WTC11 (cell line): ENCODE data around the gene CAMTA1. TPM values are rescaled to one million over a fixed set of nuclear protein-coding genes. Genes with fewer than 3 reads are reported as not detected.
"Not testable (repeated sequence)": the region's sequence is repeated elsewhere in the genome, so short reads cannot be mapped to it uniquely, and the experiment has no call there.

ENCODE experiments used
- ATAC-seq: fragments of 200-7000 bp; cut with Tn5 transposase; 2 replicates; pipeline ENCODE4 v1.10.0; 2021; ENCODE audit warnings: mild to moderate bottlenecking, moderate library complexity
- CTCF ChIA-PET: fragments of 300-600 bp; sonication (Branson Sonifier 250); formaldehyde crosslinking; loops from one replicate; lab custom pipeline; 2021; ENCODE audit warnings: antibody characterized with exemption; lab: Charles Lee
- POLR2A ChIA-PET: fragments of 350-600 bp; sonication (Branson Sonifier 250); formaldehyde crosslinking; loops from one replicate; lab custom pipeline; 2021; ENCODE audit warnings: antibody characterized with exemption; lab: Charles Lee
- DNase-seq: peaks from one replicate; pipeline ENCODE4 v3.0.0; 2021; ENCODE audit warnings: low spot score
- H3K27ac Mint-ChIP-seq: 2 replicates; pipeline ENCODE4 v1.8.0; 2021; ENCODE audit warnings: mixed read lengths
- H3K27me3 Mint-ChIP-seq: 2 replicates; pipeline ENCODE4 v1.8.0; 2021; ENCODE audit warnings: low read depth, mild to moderate bottlenecking, moderate library complexity, mixed read lengths
- H3K36me3 Mint-ChIP-seq: 2 replicates; pipeline ENCODE4 v1.8.0; 2021; ENCODE audit warnings: mixed read lengths
- H3K4me1 Mint-ChIP-seq: 2 replicates; pipeline ENCODE4 v1.8.0; 2022; ENCODE audit warnings: mixed read lengths
- H3K4me3 Mint-ChIP-seq: 2 replicates; pipeline ENCODE4 v1.8.0; 2021; ENCODE audit warnings: mild to moderate bottlenecking, moderate library complexity, mixed read lengths
- H3K9me3 Mint-ChIP-seq: 2 replicates; pipeline ENCODE4 v1.8.0; 2021; ENCODE audit warnings: mixed read lengths
- AFF4 ChIP-seq: sonication (generic); formaldehyde crosslinking; IDR thresholded peaks from 2 replicates; pipeline ENCODE4 v1.8.1; 2023; ENCODE audit warnings: mild to moderate bottlenecking, missing genetic modification reagents, borderline replicate concordance
- ATF2 ChIP-seq: sonication (generic); formaldehyde crosslinking; IDR thresholded peaks from 2 replicates; pipeline ENCODE4 v1.8.1; 2022; ENCODE audit warnings: low read depth, missing genetic modification reagents, borderline replicate concordance
- GABPB1 ChIP-seq: sonication (generic); formaldehyde crosslinking; IDR thresholded peaks from 2 replicates; pipeline ENCODE4 v1.8.1; 2023; ENCODE audit warnings: mild to moderate bottlenecking, missing genetic modification reagents
- GRHL2 ChIP-seq: fragments of 250-450 bp; sonication (Bioruptor Pico); IDR thresholded peaks from 2 replicates; pipeline ENCODE4 v1.8.0; 2022; ENCODE audit warnings: mild to moderate bottlenecking, moderate library complexity; ENCODE audit not compliant: insufficient replicate concordance, severe bottlenecking
- IRF1 ChIP-seq: sonication (generic); formaldehyde crosslinking; IDR thresholded peaks from 2 replicates; pipeline ENCODE4 v1.8.0; 2023; ENCODE audit warnings: missing genetic modification reagents
- MAX ChIP-seq: sonication (generic); formaldehyde crosslinking; IDR thresholded peaks from 2 replicates; pipeline ENCODE4 v1.8.0; 2022; ENCODE audit warnings: mild to moderate bottlenecking, missing genetic modification reagents
- MYBL2 ChIP-seq: sonication (generic); formaldehyde crosslinking; IDR thresholded peaks from 2 replicates; pipeline ENCODE4 v1.8.1; 2023; ENCODE audit warnings: mild to moderate bottlenecking, moderate library complexity, missing genetic modification reagents
- NFATC4 ChIP-seq: fragments of 250-450 bp; sonication (Bioruptor Pico); IDR thresholded peaks from 2 replicates; pipeline ENCODE4 v1.9.0; 2021; ENCODE audit warnings: mild to moderate bottlenecking
- NR1H2 ChIP-seq: sonication (generic); formaldehyde crosslinking; IDR thresholded peaks from 2 replicates; pipeline ENCODE4 v1.9.0; 2021; ENCODE audit warnings: mild to moderate bottlenecking, moderate library complexity, missing genetic modification reagents
- PRRX2 ChIP-seq: fragments of 250-450 bp; sonication (Bioruptor Pico); IDR thresholded peaks from 2 replicates; pipeline ENCODE4 v1.8.0; 2021; ENCODE audit warnings: mild to moderate bottlenecking
- STAT6 ChIP-seq: sonication (generic); formaldehyde crosslinking; conservative IDR thresholded peaks from 2 replicates; pipeline ENCODE4 v1.8.1; 2023; ENCODE audit warnings: mild to moderate bottlenecking, low read depth, missing genetic modification reagents, moderate library complexity
- TCF7 ChIP-seq: sonication (generic); formaldehyde crosslinking; IDR thresholded peaks from 2 replicates; pipeline ENCODE4 v1.8.0; 2022; ENCODE audit warnings: mild to moderate bottlenecking, low read depth, missing genetic modification reagents, moderate library complexity
- TEAD1 ChIP-seq: sonication (generic); formaldehyde crosslinking; IDR thresholded peaks from 2 replicates; pipeline ENCODE4 v1.8.0; 2022; ENCODE audit warnings: mild to moderate bottlenecking, missing genetic modification reagents
- TP53 ChIP-seq: sonication (generic); formaldehyde crosslinking; IDR thresholded peaks from 2 replicates; pipeline ENCODE4 v1.8.1; 2023; ENCODE audit warnings: mild to moderate bottlenecking, missing genetic modification reagents
- ZNF138 ChIP-seq: sonication (generic); formaldehyde crosslinking; conservative IDR thresholded peaks from 2 replicates; pipeline ENCODE4 v1.8.1; 2022; ENCODE audit warnings: mild to moderate bottlenecking, moderate library complexity, missing genetic modification reagents
- ZNF219 ChIP-seq: sonication (generic); formaldehyde crosslinking; IDR thresholded peaks from 2 replicates; pipeline ENCODE4 v1.8.0; 2023; ENCODE audit warnings: missing genetic modification reagents, mild to moderate bottlenecking, borderline replicate concordance
- ZNF281 ChIP-seq: sonication (generic); formaldehyde crosslinking; IDR thresholded peaks from 2 replicates; pipeline ENCODE4 v1.8.0; 2023; ENCODE audit warnings: mild to moderate bottlenecking, missing genetic modification reagents
- ZNF416 ChIP-seq: fragments of 250-450 bp; sonication (Bioruptor Pico); IDR thresholded peaks from 2 replicates; pipeline ENCODE4 v1.9.0; 2021; ENCODE audit warnings: mild to moderate bottlenecking, inconsistent platforms
- ZNF671 ChIP-seq: fragments of 250-450 bp; sonication (Bioruptor Pico); IDR thresholded peaks from 2 replicates; pipeline ENCODE4 v1.8.0; 2021; ENCODE audit warnings: mild to moderate bottlenecking
- total RNA-seq: library from RNA; stranded (reverse); gene quantifications from 3 replicates; pipeline ENCODE4 v1.2.3, GENCODE V29; 2021

The CAMTA1 gene
- total RNA-seq, 1 experiment from 2014 or later = 86.4 TPM

GRCh38 chr1:7693037-7693436, 907.8 kb downstream of the CAMTA1 start:
- POLR2A ChIA-PET, ATAC-seq, DNase-seq, CTCF ChIA-PET, H3K27ac Mint-ChIP-seq, H3K4me1 Mint-ChIP-seq, H3K4me3 Mint-ChIP-seq: not testable (repeated sequence)
- peaks cover 20% of the 10 kb centered on the region for H3K27me3 Mint-ChIP-seq
- H3K36me3 Mint-ChIP-seq = peaks cover 28% of the 10 kb centered on the region
- H3K9me3 Mint-ChIP-seq = peaks cover 36% of the 10 kb centered on the region

GRCh38 chr1:7693662-7694061, 908.4 kb downstream of the CAMTA1 start:
- peaks cover 28% of the 10 kb centered on the region for H3K36me3 Mint-ChIP-seq
- ATAC-seq = no peak
- no peak overlapping the region for H3K27ac Mint-ChIP-seq
- POLR2A ChIA-PET = no interaction called here
- CTCF ChIA-PET = no interaction called here
- no peak for DNase-seq
- H3K9me3 Mint-ChIP-seq = peaks cover 36% of the 10 kb centered on the region
- no peak overlapping the region for H3K4me3 Mint-ChIP-seq
- H3K4me1 Mint-ChIP-seq = no peaks in the 10 kb centered on the region; the same call in 1 of the 2 replicates
- TF ChIP-seq ZNF671 (CRISPR knock-in tag) (no peak), TEAD1 (CRISPR knock-in tag) (no peak), IRF1 (CRISPR knock-in tag) (no peak)
- H3K27me3 Mint-ChIP-seq = peaks cover 20% of the 10 kb centered on the region

GRCh38 chr1:7694600-7695496, 909.6 kb downstream of the CAMTA1 start:
- Mint-ChIP-seq H3K27ac (no peak overlapping the region), H3K4me1 (no peaks in the 10 kb centered on the region; the same call in 1 of the 2 replicates), H3K9me3 (peaks cover 41% of the 10 kb centered on the region), H3K4me3 (no peak overlapping the region), H3K36me3 (peaks cover 32% of the 10 kb centered on the region), H3K27me3 (peaks cover 20% of the 10 kb centered on the region)
- CTCF ChIA-PET = interaction anchor here (0.7 to 1.4 kb wide), 3 partner anchors 10 to 58 kb away, joined by 3 to 6 read pairs (median 4); no protein-coding TSS in a partner anchor
- DNase-seq = no peak
- ATAC-seq = no peak
- POLR2A ChIA-PET = no interaction called here
- TF ChIP-seq GABPB1 = no peak
- TF ChIP-seq ZNF416 (CRISPR knock-in tag) = no peak
- TF ChIP-seq TP53 = no peak
- no peak for TF ChIP-seq MAX
- TF ChIP-seq ZNF138 (CRISPR knock-in tag) = no peak
- no peak for TF ChIP-seq TCF7 (CRISPR knock-in tag)
- TF ChIP-seq GRHL2 (CRISPR knock-in tag) = no peak
- no peak for TF ChIP-seq ZNF281
- TF ChIP-seq ZNF219 = no peak
- TF ChIP-seq ATF2 (CRISPR knock-in tag) = no peak
- no peak for TF ChIP-seq STAT6 (CRISPR knock-in tag)
- no peak for TF ChIP-seq PRRX2 (CRISPR knock-in tag)
- TF ChIP-seq AFF4 (CRISPR knock-in tag) = no peak
- no peak for TF ChIP-seq NR1H2
- TF ChIP-seq MYBL2 = no peak
- TF ChIP-seq NFATC4 (CRISPR knock-in tag) = no peak
